ENCODE measurements around the gene MRPL45.
"Not testable (repeated sequence)": the region's sequence is repeated elsewhere in the genome, so short reads cannot be mapped to it uniquely, and the experiment has no call there.

DNA sequence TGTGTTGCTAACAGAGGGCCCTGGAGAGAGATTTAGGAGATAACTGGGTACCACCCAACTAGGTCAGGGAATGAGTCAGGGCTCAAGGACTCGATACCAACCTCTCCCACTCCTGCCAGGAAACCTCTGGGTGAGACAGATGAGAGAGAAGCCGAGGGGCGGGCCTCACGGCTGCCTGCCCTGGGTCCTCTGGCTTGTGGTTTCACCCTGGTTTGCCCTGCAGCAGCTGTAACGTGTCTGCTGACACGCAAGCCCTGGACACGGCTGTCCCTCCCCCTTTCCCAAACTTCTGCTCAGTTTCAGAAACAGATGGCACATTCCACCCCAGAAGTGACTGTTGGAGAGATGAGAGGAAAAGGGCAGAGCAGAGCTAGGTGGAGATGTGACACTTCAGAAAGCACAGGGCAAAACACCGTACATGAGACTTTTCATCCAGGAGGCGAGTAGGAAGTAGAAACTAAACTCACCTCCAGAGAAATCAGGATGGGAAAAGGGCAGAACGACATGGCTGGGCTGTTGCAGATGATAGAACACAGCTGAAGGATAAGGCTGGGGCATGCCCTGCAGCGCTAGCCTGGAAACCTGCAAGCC, 10.4 kb upstream of the MRPL45 start:
- not testable (repeated sequence) for TF ChIP-seq POLR2A, CTCF (IDR thresholded peaks at IDR 0.05)

Measured in lower leg skin (tissue), 3 donors.